Activated T-cell treated with anti-CD3 and anti-CD28 coated beads for 1 hour (primary cell): ENCODE measurements around the gene ERGIC3.

ENCODE experiments used
- DNase-seq: peaks from one replicate; pipeline ENCODE4 v3.0.0-alpha.2; 2020; ENCODE audit warnings: low read depth

ERGIC3 gene

DNA sequence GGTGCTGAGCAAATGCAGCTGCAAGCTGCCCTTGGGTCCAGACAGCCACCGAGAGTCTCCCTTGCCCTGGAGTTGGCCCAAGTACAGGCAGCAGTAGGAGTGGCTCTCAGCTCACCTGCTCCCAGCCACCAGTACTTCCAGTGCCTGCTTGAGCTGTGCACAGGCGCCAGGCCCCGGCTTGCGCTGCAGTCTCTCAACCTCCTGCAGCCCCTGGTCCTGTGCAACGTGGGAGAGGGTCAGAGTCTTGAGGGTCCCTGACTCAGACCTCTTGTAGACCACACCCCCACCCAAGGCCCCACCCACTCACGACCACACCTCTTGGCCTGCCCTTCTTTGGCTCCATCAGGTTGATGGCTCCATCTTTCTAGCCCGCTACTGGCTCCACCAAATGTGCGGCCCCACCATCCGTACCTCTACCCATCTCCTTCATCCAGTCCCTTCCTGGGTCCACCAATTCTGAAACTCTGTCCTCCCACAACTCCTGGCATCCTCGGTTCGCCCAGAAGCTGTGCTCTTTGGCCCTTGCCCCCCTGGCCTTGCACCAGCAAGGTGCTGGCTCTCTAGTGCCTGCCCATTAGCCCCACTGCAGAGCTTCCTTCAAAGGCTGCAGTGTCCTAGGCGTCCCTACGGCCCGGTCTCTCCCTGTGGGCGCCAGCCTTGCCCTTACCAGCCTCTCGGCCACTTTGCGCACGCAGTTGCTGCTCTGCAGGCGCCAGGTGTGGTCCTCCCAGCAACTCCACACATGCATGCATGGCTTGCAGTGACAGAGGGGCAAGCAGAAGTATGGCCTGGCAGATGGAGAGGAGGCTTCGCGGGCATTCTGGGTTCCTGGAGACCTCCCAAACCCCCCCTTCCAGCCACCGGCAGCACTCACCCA lies 57.3 kb downstream of the ERGIC3 start:
- no peak for DNase-seq

DNA sequence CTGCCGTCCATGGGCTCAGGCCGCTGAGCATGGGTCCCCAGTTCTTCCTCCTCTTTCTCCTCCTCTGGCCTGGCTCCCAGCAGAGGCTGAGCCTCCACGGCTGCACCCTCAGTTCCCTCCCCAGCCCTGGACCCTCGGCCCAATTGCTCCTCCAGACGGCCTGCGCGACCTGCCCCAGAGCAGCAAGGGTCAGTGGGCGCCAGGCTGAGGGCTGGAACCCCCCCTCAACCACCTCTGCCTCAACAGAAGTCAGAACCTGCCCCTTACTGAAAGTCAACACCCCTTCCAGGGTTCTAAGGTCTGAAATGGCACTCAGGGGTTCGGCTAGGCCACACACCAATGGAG lies 57.9 kb downstream of the ERGIC3 start:
- DNase-seq = no peak

GRCh38 chr20:35600176-35600992 lies 58.5 kb downstream of the ERGIC3 start:
- DNase-seq = no peak

DNA sequence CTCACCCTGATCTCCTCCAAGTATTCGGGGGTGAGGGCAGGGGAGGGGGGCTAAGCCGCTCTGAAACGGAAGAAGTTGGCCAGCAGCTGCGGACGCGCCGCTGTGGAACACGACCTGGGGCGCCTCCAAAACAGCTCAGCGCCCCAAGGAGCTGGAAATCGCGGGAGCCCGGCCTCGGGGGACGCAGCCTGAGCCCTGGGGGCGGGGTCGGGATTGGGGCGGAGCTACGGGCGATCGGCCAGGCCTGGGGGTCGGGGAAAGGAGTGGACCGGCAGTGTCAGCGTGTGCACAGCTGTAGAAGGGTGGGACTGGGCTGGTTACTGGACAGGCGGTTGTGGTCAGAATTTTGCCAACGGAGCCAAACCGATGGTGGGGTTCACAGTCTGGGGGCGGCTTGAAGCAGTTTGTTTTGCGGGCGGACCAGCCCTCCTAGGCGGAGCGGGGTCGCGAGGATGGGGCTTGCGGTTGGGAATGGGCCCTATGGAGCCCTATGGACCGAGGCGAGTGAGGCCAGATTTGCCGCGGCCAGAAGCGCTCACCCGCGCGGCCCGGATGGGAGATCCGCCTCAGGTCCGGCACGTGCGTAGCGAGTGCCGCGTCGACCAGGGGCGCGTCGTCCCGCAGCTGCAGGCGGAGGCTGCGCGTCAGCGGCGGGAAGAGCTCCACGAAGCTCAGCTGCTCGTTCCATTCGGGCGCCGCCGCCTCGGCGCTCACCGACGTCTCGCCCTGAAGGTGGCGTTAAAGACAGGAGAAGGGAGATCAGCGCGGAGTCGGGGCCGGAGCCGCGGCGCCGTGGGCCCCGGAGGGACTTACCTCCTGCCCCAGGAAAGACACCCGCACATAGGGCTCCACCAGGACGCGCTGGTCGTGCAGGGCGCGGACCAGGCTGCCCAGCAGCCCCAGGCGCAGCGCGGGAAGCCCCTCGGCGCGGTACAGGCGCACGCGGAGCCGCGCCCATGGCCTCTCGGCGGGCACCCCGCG lies 59.4 kb downstream of the ERGIC3 start:
- peak; percentile 72 for DNase-seq

- DNase-seq = no peak
Observed at GRCh38 chr20:35601990-35602389, 60.1 kb downstream of the ERGIC3 start.

- no peak for DNase-seq
Observed at GRCh38 chr20:35602851-35603495, 61.1 kb downstream of the ERGIC3 start.

- DNase-seq = no peak
Observed at GRCh38 chr20:35603695-35604448, 62.0 kb downstream of the ERGIC3 start.

GRCh38 chr20:35604449-35604747 lies 62.5 kb downstream of the ERGIC3 start:
- DNase-seq = no peak

DNA sequence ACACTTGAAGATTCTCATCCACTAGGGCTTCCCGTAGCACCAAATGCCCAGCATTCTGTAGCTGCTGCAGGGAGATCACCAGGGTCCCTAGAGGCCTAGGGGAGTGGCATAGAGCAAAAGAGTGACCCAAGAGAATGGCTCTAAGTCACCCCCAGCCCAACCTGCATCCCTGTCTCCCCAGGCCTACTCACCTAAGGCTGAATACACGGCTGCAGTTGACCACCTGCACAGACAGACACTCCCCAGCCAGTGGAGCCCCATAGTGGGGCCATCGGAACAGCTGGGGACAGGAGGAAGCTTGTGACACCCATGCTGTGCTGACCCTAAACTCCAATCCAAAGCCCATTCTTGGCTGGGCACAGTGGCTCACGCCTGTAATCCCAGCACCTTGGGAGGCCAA lies 64.2 kb downstream of the ERGIC3 start:
- DNase-seq = no peak
